Kidney (tissue), 14 donors: ENCODE results near the gene CSTB. TPM values are rescaled to one million over a fixed set of nuclear protein-coding genes. Genes with fewer than 3 reads are reported as not detected.

Experiments
- DNase-seq, 5 donors: peaks; one replicate each; pipeline ENCODE4 v3.0.0-alpha.2; 2013 to 2020
- FAIRE-seq: peaks from 2 replicates; lab custom pipeline; 2012; peaks lifted over from hg19 to GRCh38; lab: Jason Lieb, UNC
- H3K27ac ChIP-seq, 2 donors: one replicate each; pipeline ENCODE4 v1.7.0; 2013; ENCODE audit warnings: low read depth in 2 of 2, low read length in 2 of 2, inconsistent platforms in 1 of 2
- H3K27me3 ChIP-seq: one replicate; pipeline ENCODE4 v1.7.1; 2013; ENCODE audit warnings: low read length, inconsistent platforms; ENCODE audit not compliant: control insufficient read depth, insufficient read depth
- H3K36me3 ChIP-seq, 3 donors: one replicate each; pipeline versions ENCODE4 v1.7.0 to v1.7.1; 2013; ENCODE audit warnings: low read length in 3 of 3, control low read depth in 1 of 3, inconsistent platforms in 1 of 3; ENCODE audit not compliant: insufficient read depth in 3 of 3, control insufficient read depth in 2 of 3
- H3K4me1 ChIP-seq, 3 donors: one replicate each; pipeline versions ENCODE4 v1.7.0 to v1.7.1; 2013; ENCODE audit warnings: low read length in 3 of 3, inconsistent platforms in 1 of 3, low read depth in 1 of 3; ENCODE audit not compliant: control insufficient read depth in 2 of 3, insufficient read depth in 2 of 3
- H3K4me3 ChIP-seq, 3 donors: one replicate each; pipeline versions ENCODE4 v1.7.0 to v1.8.1; 2013; ENCODE audit warnings: low read length in 3 of 3, control low read depth in 1 of 3, inconsistent platforms in 1 of 3
- H3K9ac ChIP-seq, 3 donors: one replicate each; pipeline versions ENCODE4 v1.7.0 to v1.7.1; 2013; ENCODE audit warnings: low read length in 3 of 3, control low read depth in 1 of 3, inconsistent platforms in 1 of 3
- H3K9me3 ChIP-seq, 3 donors: one replicate each; pipeline versions ENCODE4 v1.7.0 to v1.7.1; 2013; ENCODE audit warnings: low read length in 3 of 3, control low read depth in 1 of 3, inconsistent platforms in 1 of 3; ENCODE audit not compliant: control insufficient read depth in 2 of 3, insufficient read depth in 1 of 3
- CTCF ChIP-seq: IDR thresholded peaks from 3 replicates; pipeline ENCODE4 v1.5.1; 2012; ENCODE audit warnings: mild to moderate bottlenecking, moderate library complexity, borderline replicate concordance; ENCODE audit not compliant: insufficient read depth; ENCODE audit errors: extremely low read depth
- intact Hi-C: fragments of 100-400 bp; cut with DNase I; formaldehyde crosslinking; loops from one replicate; pipeline ENCODE4 v1.11.1; 2022
- polyA plus RNA-seq: library from polyadenylated mRNA; stranded (reverse); fragments of 350-450 nt; fragmentation: Illumina TruSeq; extraction: RNeasy Lipid Tissue Mini Kit (QIAGEN cat#74804); gene quantifications from one replicate; pipeline ENCODE4 v1.2.3, GENCODE V29; 2014; ENCODE audit warnings: low read depth, low replicate concordance; ENCODE audit not compliant: insufficient read depth
- total RNA-seq: library from RNA; stranded (reverse); fragmentation: NEBNext Ultra II Directional; extraction: Animal tissue kit (Norgen Biotek cat#: 25700); gene quantifications from one replicate; pipeline ENCODE4 v1.2.1, GENCODE V29; 2021
- donor health status: control.
- donor health status: control.
- donor health status: control.
- donor health status: control.
- donor health status: control.
- donor health status: DM: yes; HTN: yes; CAD: no.
- donor health status: Normal renal cell carcinoma (clear cell type).

The CSTB gene
- total and polyA plus RNA-seq, 2 donors from 2014 or later, result 74.5 to 97.8 TPM

DNA sequence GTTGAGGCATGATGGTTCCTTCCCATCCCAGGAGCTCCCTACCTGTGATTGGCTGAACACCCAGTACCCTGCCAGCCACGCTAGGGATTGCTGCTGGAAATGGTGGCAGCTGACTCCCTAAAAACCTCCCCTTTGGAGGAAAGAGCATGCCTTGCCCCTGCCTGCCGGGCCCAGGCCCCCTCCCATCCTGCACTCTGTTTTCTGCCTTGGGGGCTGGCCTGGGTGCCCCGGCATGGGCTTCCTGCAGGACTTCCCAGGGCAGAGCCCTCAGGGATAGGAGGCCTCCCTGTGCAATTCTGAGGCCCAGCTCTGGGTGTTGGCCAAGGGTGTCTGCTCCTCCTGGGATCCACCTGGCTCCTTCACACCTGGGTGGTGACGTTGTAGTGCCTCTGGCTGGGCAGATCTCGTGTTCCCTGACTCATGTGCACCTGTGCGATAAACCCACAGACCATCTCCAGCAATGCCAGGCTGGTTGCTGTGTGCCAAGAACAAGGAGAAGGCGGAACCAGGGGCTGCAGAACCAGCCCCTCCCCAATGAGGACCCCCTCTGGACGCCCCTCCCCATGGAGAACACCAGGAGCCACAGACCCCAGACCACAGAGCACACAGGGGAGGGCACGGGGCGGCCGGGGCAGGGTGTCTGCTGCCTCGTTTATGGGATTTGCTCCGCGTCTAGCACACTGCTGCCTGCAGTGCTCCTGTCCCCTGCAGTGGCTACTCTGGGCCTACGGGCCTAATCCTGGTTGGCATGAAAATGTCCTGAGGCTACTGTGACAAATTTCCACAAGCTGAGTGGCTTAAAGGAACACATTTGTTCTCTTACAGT lies 13.6 kb downstream of the CSTB start:
- intact Hi-C loops, result no loop called here
- no peak for FAIRE-seq
- H3K4me1 ChIP-seq, result peaks cover 0 to 4% (median 0%) of the 10 kb centered on the region in 3 donors
- peaks cover 0 to 2% (median 0%) of the 10 kb centered on the region in 3 donors for H3K9me3 ChIP-seq
- H3K9ac ChIP-seq, result no peak overlapping the region
- no peak overlapping the region for H3K27ac ChIP-seq
- DNase-seq, result no peak
- no peaks in the 10 kb centered on the region for H3K27me3 ChIP-seq
- TF ChIP-seq CTCF, result no peak
- peaks cover 0 to 13% (median 8%) of the 10 kb centered on the region in 3 donors for H3K36me3 ChIP-seq
- no peak overlapping the region for H3K4me3 ChIP-seq

GRCh38 chr21:43761886-43762285 lies 14.2 kb downstream of the CSTB start:
- FAIRE-seq, result no peak
- Histone ChIP-seq H3K27ac (no peak overlapping the region), H3K36me3 (peaks cover 0 to 18% (median 8%) of the 10 kb centered on the region in 3 donors), H3K9me3 (no peaks in the 10 kb centered on the region), H3K9ac (no peak overlapping the region), H3K4me1 (no peaks in the 10 kb centered on the region), H3K4me3 (no peak overlapping the region), H3K27me3 (no peaks in the 10 kb centered on the region)
- DNase-seq, result no peak
- intact Hi-C loops, result no loop called here
- TF ChIP-seq CTCF, result no peak

DNA sequence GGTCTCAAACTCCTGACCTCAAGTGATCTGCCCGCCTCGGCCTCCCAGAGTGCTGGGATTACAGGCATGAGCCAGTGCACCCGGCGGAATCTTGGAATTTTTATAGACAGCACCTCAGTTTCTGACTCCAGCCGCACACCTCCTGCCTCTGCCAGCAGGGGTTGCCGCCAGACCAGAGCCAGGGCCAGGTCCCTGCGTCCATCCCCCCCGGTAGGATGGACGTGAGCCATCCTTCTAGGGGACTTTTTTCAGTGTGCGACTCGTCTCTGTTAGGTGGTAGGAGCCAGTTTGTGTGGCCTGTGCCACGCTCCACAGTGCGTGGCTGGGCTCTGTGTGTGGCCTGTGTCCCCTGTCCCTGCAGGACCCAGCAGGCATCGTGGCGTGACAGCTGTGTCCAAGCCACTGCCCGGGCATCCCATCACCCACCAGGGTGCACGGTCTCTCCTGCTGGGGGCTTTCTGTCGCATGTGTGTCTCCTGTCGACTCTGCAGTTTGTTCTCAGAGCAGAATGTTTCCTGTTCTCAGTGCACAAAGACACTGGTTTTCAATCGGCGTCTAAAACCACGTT lies 15.6 kb downstream of the CSTB start:
- no peak for TF ChIP-seq CTCF
- H3K27ac ChIP-seq, result no peak overlapping the region
- intact Hi-C loops, result no loop called here
- H3K36me3 ChIP-seq, result peaks cover 0 to 32% (median 12%) of the 10 kb centered on the region in 3 donors
- no peaks in the 10 kb centered on the region for H3K4me1 ChIP-seq
- no peak overlapping the region for H3K4me3 ChIP-seq
- H3K9ac ChIP-seq, result no peak overlapping the region
- H3K27me3 ChIP-seq, result no peaks in the 10 kb centered on the region
- H3K9me3 ChIP-seq, result no peaks in the 10 kb centered on the region
- FAIRE-seq, result no peak
- DNase-seq, result no peak
